Large intestine (tissue), 3 donors: ENCODE measurements around the gene NIP7. TPM values are rescaled to one million over a fixed set of nuclear protein-coding genes. Genes with fewer than 3 reads are reported as not detected.

ENCODE experiments used
- DNase-seq, 2 donors: peaks; one replicate each; pipeline versions ENCODE4 v3.0.0 to v3.0.0-alpha.2; 2013
- H3K27ac ChIP-seq: one replicate; pipeline ENCODE4 v1.5.1; 2013; ENCODE audit warnings: low read length
- H3K27me3 ChIP-seq: 2 replicates; pipeline ENCODE4 v1.6.1; 2013; ENCODE audit warnings: low read length; ENCODE audit not compliant: control insufficient read depth, insufficient read depth
- H3K36me3 ChIP-seq: 2 replicates; pipeline ENCODE4 v1.6.1; 2013; ENCODE audit warnings: low read length; ENCODE audit not compliant: control insufficient read depth, insufficient read depth
- H3K4me1 ChIP-seq: one replicate; pipeline ENCODE4 v1.6.1; 2013; ENCODE audit warnings: low read length; ENCODE audit not compliant: control insufficient read depth, insufficient read depth
- H3K4me3 ChIP-seq: one replicate; pipeline ENCODE4 v1.5.1; 2013; ENCODE audit warnings: low read length
- H3K9me3 ChIP-seq: one replicate; pipeline ENCODE4 v1.6.1; 2013; ENCODE audit warnings: mild to moderate bottlenecking, low read depth, low read length, moderate library complexity; ENCODE audit not compliant: control insufficient read depth
- WGBS: methylation state at CpG from one replicate; pipeline ENCODE4 v1.1.5; 2013; ENCODE audit warnings: low lambda C conversion rate; ENCODE audit not compliant: insufficient coverage; 5-methylcytosine and 5-hydroxymethylcytosine counted together
- polyA plus RNA-seq: library from polyadenylated mRNA; unstranded; fragments of 120-200 nt; gene quantifications from one replicate; pipeline ENCODE4 v1.2.1, GENCODE V29; 2013

Gene NIP7
- polyA plus RNA-seq, 1 donor = 25.5 TPM

DNA sequence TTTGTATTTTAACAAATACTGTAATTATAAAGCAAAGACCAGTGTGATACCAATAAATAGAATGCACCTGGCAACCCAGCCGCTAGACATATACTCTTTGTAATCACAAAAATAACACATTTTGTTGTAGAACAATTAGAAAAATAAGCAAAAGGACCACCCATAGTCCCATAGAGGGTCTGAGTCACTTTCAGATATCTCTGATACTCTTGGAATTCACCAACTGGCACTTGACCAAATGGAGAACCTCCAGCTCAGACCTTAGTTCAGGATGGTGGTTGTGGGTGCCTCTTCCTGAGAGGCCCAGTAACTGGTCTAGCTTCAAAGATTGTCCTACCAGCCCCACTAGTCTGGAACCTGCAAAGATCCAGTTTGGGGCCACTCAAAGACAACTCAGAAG is 47.0 kb downstream of the NIP7 start:
- DNase-seq = no peak
- Histone ChIP-seq H3K27me3 (no peaks in the 10 kb centered on the region), H3K4me1 (peaks cover 3% of the 10 kb centered on the region), H3K27ac (no peak overlapping the region), H3K4me3 (no peak overlapping the region), H3K9me3 (no peaks in the 10 kb centered on the region), H3K36me3 (peaks cover 16% of the 10 kb centered on the region)
- 100% methylated on average over 1 of the region's 1 CpG for WGBS

Other genes starting within 250 kb of the NIP7 start
- gene HAS3, start 234.1 kb upstream of the NIP7 start, polyA plus RNA-seq = 1.2 TPM
- 93.8 TPM for gene CHTF8, start 207.2 kb upstream of the NIP7 start, polyA plus RNA-seq
- gene UTP4, start 207.1 kb upstream of the NIP7 start, polyA plus RNA-seq = 27.1 TPM
- 8.8 TPM for gene SNTB2, start 152.6 kb upstream of the NIP7 start, polyA plus RNA-seq
- 43.5 TPM for gene VPS4A, start 28.4 kb upstream of the NIP7 start, polyA plus RNA-seq
- 11.9 TPM for gene PDF, start 9.2 kb upstream of the NIP7 start, polyA plus RNA-seq
- 29.0 TPM for gene COG8, start 208 bp upstream of the NIP7 start, polyA plus RNA-seq
- 3.6 TPM for gene TMED6, start 12.0 kb downstream of the NIP7 start, polyA plus RNA-seq
- gene TERF2, start 46.2 kb downstream of the NIP7 start, polyA plus RNA-seq = 23.4 TPM
- 85.7 TPM for gene CYB5B, start 84.8 kb downstream of the NIP7 start, polyA plus RNA-seq
- 26.8 TPM for gene NFAT5, start 226.2 kb downstream of the NIP7 start, polyA plus RNA-seq